H1 (cell line): Measurements from ENCODE around the gene PBXIP1. TPM values are rescaled to one million over a fixed set of nuclear protein-coding genes. Genes with fewer than 3 reads are reported as not detected.

Experiments used
- CHD2 ChIP-seq: IDR thresholded peaks from 2 replicates; pipeline ENCODE4 v1.6.1; 2012; ENCODE audit warnings: low read length, improper control_type of control experiment
- RNF2 ChIP-seq: fragments of 200-900, 300-1000 bp; sonication (generic); IDR thresholded peaks from 2 replicates; pipeline ENCODE4 v1.7.1; 2016; ENCODE audit warnings: borderline replicate concordance, low read depth, mild to moderate bottlenecking, antibody characterized with exemption, low read length; ENCODE audit not compliant: poor library complexity, severe bottlenecking; ENCODE audit errors: missing control alignments
- SAP30 ChIP-seq: fragments of 300-600 bp; sonication (generic); IDR thresholded peaks from 2 replicates; pipeline ENCODE4 v1.7.1; 2012; ENCODE audit warnings: low read length, moderate library complexity, mild to moderate bottlenecking, inconsistent platforms; ENCODE audit not compliant: insufficient read depth, insufficient replicate concordance
- SP1 ChIP-seq: IDR thresholded peaks from 2 replicates; pipeline ENCODE4 v1.6.1; 2011; ENCODE audit warnings: low read depth, low read length
- SRF ChIP-seq: IDR thresholded peaks from 2 replicates; pipeline ENCODE4 v1.6.1; 2011; ENCODE audit warnings: mild to moderate bottlenecking, low read depth, low read length, moderate library complexity
- TBP ChIP-seq: IDR thresholded peaks from 2 replicates; pipeline ENCODE4 v1.6.1; 2011; ENCODE audit warnings: low read depth, low read length, improper control_type of control experiment
- polyA plus RNA-seq, 7 experiments: library from polyadenylated mRNA; depleted of rRNA in 3 of 7; stranded (reverse) in 5 of 7; unstranded in 2 of 7; fragments of >200 nt in 5 of 7; fragments of 200-250 nt in 2 of 7; gene quantifications; 1 replicate in 5 of 7; 2 replicates in 1 of 7; 4 replicates in 1 of 7; pipeline versions ENCODE4 v1.2.1 to v1.2.3, GENCODE V29; 2011 to 2013; ENCODE audit warnings: missing spikeins in 2 of 7, mixed read lengths in 2 of 7
- total RNA-seq: library from RNA; stranded (reverse); fragmentation: NEBNext Ultra II Directional; extraction: Animal tissue kit (Norgen Biotek cat#: 25700); gene quantifications from 2 replicates; pipeline ENCODE4 v1.2.1, GENCODE V29; 2021
- TF ChIP-seq, protein P1 (sequence below): IDR thresholded peaks from 2 replicates; pipeline ENCODE4 v1.6.1; 2012; ENCODE audit warnings: low read length, inconsistent platforms

The PBXIP1 gene
- total and polyA plus RNA-seq, 2 of the 8 experiments (the other 6 are each of a cell fraction or from before 2014, with no cell fraction given): 12.0 to 19.8 TPM

DNA sequence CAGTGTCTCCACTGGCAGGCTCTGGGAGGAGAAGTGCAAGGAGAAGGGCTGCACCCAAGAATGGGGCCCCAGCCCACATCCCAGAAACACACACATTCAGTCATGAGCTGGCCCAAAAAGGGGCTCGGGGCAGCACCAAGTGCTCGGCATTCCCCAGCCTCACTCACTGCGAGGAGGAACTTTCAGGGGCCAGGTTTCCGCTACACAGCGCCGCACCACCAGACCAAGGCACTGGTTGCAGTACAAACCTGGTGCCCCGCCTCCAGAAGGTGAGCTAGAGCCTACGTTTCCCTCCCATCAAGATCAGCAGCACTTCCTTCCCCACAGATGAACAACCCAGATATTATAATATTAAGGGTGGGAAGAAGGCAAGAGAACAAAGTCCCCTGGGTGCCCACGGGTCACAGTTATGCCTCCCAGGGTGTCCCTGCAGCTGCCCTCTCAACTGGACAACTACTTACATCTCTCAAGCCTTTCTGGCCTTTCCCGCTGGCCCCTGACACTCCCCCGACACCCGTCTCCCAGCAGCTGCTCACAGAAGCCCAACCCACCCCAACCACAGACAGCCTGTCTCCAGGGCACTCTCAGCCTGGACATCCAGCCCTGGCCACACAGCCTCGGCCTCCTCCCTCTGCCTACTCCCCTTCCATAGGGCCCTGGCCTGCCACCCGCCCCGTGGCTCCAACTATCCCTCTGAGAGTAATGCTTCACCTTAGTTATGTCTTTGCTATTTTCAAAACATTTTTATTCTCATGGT is 3.8 kb downstream of the PBXIP1 start (continued):
- TF ChIP-seq RNF2: no peak
- TF ChIP-seq TBP: no peak
- TF ChIP-seq SAP30: no peak
- TF ChIP-seq, protein P1, sequence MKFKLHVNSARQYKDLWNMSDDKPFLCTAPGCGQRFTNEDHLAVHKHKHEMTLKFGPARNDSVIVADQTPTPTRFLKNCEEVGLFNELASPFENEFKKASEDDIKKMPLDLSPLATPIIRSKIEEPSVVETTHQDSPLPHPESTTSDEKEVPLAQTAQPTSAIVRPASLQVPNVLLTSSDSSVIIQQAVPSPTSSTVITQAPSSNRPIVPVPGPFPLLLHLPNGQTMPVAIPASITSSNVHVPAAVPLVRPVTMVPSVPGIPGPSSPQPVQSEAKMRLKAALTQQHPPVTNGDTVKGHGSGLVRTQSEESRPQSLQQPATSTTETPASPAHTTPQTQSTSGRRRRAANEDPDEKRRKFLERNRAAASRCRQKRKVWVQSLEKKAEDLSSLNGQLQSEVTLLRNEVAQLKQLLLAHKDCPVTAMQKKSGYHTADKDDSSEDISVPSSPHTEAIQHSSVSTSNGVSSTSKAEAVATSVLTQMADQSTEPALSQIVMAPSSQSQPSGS: no peak
- no peak for TF ChIP-seq CHD2
- no peak for TF ChIP-seq SRF
- TF ChIP-seq SP1: no peak
